Stimulated activated naive CD8-positive, alpha-beta T cell treated with anti-CD3 and anti-CD28 coated beads, Interleukin-15, amount 100 ng/mL, for 72 hours (primary cell): ENCODE results near the gene NEU1.
"Not testable (repeated sequence)": the region's sequence is repeated elsewhere in the genome, so short reads cannot be mapped to it uniquely, and the experiment has no call there.

Experiments
- ATAC-seq: fragments of 150-1000 bp; cut with Tn5 transposase; 2 replicates; pipeline ENCODE4 v1.10.0; 2021; ENCODE audit warnings: mild to moderate bottlenecking, moderate library complexity
- DNase-seq, 2 donors: peaks; one replicate each; pipeline ENCODE4 v3.0.0; 2021 to 2022
- H3K27ac Mint-ChIP-seq, 2 donors: one replicate each; pipeline ENCODE4 v1.8.0; 2022; ENCODE audit warnings: mild to moderate bottlenecking in 2 of 2, mixed read lengths in 2 of 2, moderate library complexity in 2 of 2
- H3K27me3 Mint-ChIP-seq: one replicate; pipeline ENCODE4 v1.8.0; 2022; ENCODE audit warnings: mixed read lengths
- H3K4me1 Mint-ChIP-seq: one replicate; pipeline ENCODE4 v1.8.0; 2022; ENCODE audit warnings: mild to moderate bottlenecking, mixed read lengths
- H3K4me3 Mint-ChIP-seq, 2 donors: one replicate each; pipeline ENCODE4 v1.8.0; 2022; ENCODE audit warnings: mild to moderate bottlenecking in 2 of 2, mixed read lengths in 2 of 2, moderate library complexity in 1 of 2
- H3K9me3 Mint-ChIP-seq, 2 donors: one replicate each; pipeline ENCODE4 v1.8.0; 2022; ENCODE audit warnings: mixed read lengths in 2 of 2

NEU1 gene

DNA sequence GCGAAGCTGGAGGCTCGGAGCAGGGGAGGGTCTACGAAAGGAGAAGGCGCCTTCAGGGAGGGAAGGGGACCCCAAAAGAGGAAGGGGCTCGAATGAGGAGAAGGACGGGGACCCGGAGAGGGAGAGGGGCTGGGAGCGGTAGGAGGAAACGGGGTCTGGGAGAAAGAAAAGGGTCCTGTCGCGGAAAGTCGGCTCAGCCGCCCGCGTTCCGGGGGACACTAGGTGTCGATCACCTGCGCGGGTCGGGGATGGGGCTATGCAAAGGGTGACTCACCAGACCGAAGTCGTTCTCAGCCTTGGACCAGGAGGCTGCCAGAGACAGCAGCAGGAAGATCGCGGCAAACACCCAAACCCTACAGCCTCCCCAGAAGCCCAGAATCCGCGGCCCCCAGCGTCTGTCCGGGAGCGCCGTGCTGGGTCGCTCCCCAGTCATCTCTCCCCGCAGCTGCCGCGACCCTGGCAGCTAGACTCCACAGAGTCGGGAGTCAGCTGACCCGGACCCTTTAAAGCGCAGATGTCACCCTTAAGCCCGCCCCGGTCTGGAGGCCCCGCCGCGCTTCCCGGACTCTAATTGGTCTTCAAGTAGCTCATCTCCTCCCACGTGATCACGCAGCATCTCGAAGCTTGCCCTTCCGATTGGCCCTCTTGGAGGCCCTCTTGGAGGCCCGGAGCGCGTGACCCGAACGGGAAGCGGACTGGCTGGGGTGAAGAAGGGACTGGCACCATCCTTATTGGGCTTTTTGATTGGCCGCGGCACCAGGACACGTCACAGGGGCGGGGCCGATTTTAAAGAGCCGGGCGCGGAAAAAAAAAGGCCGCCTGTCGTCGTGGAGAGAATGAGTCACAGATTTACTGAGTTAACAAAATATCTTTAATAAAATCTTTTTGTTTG, at the start of gene NEU1:
Gene NEU1, minus strand, starts transcription at position 478 of the 892 bp plus-strand sequence. Its CDS starts 45 bp downstream, at position 433.
- Mint-ChIP-seq H3K9me3 (no peaks in the 10 kb centered on the region), H3K27ac (peak within 1 kb of the TSS; percentile 97 to 99), H3K27me3 (no peaks in the 10 kb centered on the region), H3K4me3 (peak within 1 kb of the TSS; percentile 95 to 99), H3K4me1 (peaks cover 34% of the 10 kb centered on the region)
- ATAC-seq (peak; percentile 97), DNase-seq (peak; percentile 99 to 100)

DNA sequence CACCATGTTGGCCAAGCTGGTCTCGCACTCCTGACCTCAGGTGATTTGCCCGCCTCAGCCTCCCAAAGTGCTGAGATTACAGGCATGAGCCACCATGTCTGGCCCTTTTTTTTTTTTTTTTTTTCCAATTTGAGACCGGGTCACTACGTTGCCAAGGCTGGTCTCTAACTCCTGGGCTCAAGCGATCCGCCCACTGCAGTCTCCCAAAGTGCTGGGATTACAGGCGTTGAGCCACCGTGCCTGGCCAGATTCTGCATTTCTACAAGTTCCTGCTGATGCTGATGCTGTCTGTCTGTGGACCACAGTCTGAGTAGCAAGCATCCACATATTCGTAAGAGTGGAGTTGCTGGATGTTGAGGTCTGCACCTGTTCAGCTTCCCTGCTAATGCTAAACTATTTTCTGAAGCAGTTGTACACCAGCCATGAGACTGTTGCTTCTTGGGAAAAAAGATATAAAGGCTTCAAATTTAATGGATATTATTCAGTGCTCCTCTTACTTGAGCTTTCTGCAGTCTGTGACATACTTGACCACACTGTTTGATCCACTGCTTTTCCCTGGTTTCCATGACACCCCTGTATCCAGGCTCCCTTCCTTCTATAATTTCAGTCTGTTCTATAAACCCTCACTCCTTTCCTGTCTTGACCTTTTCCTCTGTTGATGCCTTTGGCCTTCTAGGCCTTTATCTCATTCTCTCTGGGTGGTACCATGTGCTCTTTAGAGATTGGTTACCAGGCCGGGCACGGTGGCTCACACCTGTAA, 49.4 kb upstream of the NEU1 start:
- DNase-seq (no peak), ATAC-seq (no peak)
- Mint-ChIP-seq H3K4me1 (peaks cover 8% of the 10 kb centered on the region), H3K4me3 (no peak overlapping the region), H3K27me3 (peaks cover 20% of the 10 kb centered on the region), H3K9me3 (no peaks in the 10 kb centered on the region), H3K27ac (peak overlapping the region in 1 of 2 donors; percentile 34)

DNA sequence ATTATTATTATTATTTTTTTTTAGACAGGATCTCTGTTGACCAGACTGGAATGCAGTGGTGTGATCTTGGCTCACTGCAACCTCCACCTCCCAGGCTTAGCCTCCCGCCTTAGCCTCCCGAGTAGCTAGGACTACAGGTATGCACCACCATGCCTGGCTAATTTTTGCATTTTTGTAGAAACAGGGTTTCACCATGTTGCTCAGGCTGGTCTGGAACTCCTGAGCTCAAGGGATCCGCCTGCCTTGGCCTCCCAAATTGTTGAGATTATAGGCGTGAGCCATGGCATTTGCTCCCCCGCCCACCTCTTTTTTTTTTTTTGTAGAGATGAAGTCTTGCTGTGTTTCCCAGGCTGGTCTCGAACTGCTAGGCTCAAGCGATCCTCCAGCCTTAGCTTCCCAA, 46.7 kb upstream of the NEU1 start:
- peaks cover 18% of the 10 kb centered on the region for H3K27me3 Mint-ChIP-seq
- H3K9me3 Mint-ChIP-seq, H3K27ac Mint-ChIP-seq, DNase-seq, H3K4me3 Mint-ChIP-seq, H3K4me1 Mint-ChIP-seq, ATAC-seq: not testable (repeated sequence)

DNA sequence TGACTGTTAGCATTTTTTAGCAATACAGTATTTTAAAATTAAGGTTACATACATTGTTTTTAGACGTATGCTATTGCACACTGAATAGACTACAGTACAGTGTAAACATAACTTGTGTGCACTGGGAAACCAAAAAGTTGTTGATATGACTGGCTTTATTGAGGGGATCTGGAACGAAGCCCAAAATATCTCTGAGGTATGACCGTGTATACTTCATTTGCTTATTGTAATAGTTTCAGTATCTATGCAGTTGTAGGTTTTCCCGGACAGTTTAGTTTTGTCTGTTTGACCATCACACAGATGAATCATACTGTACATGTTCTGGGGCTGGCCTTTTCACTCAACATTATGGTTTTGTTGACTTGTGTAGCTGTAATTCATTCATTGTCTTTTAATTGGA, 46.2 kb upstream of the NEU1 start:
- ATAC-seq = peak; percentile 69
- Mint-ChIP-seq H3K4me1 (peaks cover 8% of the 10 kb centered on the region), H3K27ac (no peak overlapping the region), H3K4me3 (no peak overlapping the region), H3K27me3 (peaks cover 18% of the 10 kb centered on the region), H3K9me3 (no peaks in the 10 kb centered on the region)
- DNase-seq = no peak

DNA sequence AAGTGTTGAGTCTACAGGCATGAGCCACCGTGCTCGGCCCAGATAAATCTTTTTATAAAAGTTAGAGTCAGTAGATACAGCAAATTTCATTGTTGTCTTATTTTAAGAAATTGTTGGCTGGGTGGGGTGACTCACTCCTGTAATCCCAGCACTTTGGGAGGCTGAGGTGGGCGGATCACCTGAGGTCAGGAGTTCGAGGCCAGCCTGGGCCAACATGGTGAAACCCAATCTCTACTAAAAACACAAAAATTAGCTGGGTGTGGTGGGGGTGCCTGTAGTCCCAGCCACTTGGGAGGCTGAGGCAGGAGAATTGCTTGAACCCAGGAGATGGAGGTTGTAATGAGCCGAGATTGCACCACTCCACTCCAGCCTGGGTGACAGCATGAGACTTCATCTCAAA, 45.6 kb upstream of the NEU1 start:
- not testable (repeated sequence) for H3K4me3 Mint-ChIP-seq

DNA sequence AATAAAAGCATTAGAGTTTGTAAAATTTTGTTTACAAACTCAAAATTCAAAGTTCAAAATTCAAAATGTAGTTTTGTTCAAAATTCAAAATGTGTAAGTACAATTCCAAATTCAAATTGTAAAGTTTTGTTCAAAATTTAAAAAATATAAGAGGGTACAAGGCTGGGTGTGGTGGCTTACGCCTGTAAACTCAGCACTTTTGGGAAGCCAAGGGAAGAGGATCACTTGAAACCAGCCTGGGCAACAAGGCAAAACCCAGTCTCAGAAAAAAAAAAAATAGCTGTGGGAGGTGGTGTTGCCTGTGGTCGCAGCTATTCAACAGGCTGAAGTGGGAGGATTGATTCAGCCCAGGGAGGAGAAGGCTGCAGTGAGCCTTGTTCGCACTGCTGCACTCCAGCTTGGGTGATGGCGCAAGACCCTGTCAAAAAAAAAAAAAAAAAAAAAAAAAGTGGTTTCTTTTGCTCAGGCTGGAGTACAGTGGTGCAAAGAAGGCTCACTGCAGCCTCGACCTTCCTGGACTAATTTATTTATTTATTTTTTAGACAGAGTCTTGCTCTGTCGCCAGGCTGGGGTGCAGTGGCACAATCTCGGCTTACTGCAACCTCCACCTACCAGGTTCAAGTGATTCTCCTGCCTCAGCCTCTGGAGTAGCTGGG, 44.7 kb upstream of the NEU1 start:
- no peak overlapping the region for H3K27ac Mint-ChIP-seq
- no peak overlapping the region for H3K4me3 Mint-ChIP-seq
- H3K9me3 Mint-ChIP-seq = no peaks in the 10 kb centered on the region
- H3K27me3 Mint-ChIP-seq = peaks cover 14% of the 10 kb centered on the region
- H3K4me1 Mint-ChIP-seq = peaks cover 14% of the 10 kb centered on the region
- no peak for ATAC-seq
- DNase-seq = no peak

More for the DNA sequence above, 45.6 kb upstream of the NEU1 start:
- DNase-seq, H3K27ac Mint-ChIP-seq, ATAC-seq, H3K4me1 Mint-ChIP-seq, H3K9me3 Mint-ChIP-seq: not testable (repeated sequence)
- peaks cover 18% of the 10 kb centered on the region for H3K27me3 Mint-ChIP-seq

DNA sequence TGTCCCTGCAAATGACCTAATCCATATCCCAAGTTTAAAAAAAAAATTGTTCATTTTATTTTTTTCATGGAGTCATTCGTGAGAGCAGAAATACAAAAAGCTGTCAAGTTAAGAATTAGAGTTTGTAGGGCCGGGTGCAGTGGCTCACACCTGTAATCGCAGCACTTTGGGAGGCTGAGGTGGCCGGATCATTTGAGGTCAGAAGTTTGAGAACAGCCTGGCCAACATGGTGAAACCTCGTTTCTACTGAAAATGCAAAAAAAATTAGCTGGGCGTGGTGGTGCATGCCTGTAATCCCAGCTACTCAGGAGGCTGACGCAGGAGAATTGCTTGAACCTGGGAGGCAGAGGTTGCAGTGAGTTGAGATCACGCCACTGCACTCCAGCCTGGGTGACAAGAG, 44.1 kb upstream of the NEU1 start:
- not testable (repeated sequence) for H3K27me3 Mint-ChIP-seq, H3K27ac Mint-ChIP-seq, H3K9me3 Mint-ChIP-seq, H3K4me3 Mint-ChIP-seq, DNase-seq, ATAC-seq, H3K4me1 Mint-ChIP-seq

DNA sequence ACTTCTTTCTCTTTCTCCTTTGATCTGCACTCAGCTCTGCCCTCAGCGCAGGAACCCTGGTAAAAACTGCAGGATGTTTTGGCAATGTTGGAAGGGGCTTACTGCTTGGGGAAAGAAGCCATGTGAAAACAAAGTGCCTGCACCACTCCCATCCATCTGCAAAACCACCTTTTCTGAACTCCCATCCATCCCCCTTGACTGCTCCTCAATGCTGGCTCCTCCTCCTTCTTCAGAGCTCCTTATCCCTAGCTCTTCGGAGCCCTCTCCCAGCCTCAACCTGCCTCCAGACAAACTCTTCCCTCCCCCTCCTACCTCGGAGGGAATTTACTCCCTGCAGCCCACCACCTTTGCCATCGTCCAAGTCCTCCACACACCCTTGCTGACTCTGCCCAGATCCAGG, 43.5 kb upstream of the NEU1 start:
- Mint-ChIP-seq H3K4me3 (no peak overlapping the region), H3K9me3 (no peaks in the 10 kb centered on the region), H3K27ac (peak overlapping the region in 1 of 2 donors; percentile 4), H3K27me3 (peaks cover 10% of the 10 kb centered on the region), H3K4me1 (peaks cover 14% of the 10 kb centered on the region)
- no peak for DNase-seq
- no peak for ATAC-seq

DNA sequence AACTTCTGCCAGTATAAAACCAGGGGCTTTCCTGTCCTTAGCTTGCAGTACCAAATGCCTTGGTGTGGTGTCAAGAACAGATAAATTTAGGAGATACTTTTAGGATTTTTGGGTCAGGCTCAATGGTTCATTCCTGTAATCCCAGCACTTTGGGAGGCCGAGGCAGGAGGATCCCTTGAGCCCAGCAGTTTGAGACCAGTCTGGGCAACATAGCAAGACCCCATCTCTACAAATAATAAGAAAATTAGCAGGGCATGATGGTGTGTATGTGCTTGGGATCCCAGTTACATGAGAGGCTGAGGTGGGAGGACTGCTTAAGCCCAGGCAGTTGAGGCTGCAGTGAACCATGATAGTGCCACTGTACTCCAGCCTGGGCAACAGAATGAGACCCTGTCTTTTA, 42.4 kb upstream of the NEU1 start:
- no peak overlapping the region for H3K4me3 Mint-ChIP-seq

DNA sequence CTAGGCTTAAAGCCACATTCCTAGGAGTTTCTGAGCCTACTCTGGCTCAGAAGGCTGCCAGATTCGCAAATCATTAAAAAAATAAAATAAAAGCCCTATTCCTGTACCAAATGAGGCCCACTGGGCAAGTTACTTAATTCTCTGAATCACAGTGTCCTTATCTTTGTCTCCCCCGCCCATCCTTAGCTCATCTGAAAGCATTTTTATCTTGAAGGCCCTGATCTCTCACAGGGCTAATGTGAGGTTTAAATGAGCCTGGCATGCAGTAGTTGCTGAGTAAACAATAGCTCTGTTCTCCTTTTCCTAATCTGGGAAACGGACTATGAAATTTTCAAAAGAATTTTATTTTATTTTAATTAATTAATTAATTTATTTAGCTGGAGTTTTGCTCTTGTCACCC, 41.3 kb upstream of the NEU1 start:
- H3K27me3 Mint-ChIP-seq = peaks cover 10% of the 10 kb centered on the region
- no peak for ATAC-seq
- no peak overlapping the region for H3K4me3 Mint-ChIP-seq
- DNase-seq = no peak
- peaks cover 35% of the 10 kb centered on the region for H3K4me1 Mint-ChIP-seq
- no peak overlapping the region for H3K27ac Mint-ChIP-seq
- H3K9me3 Mint-ChIP-seq = no peaks in the 10 kb centered on the region

More for the DNA sequence above, 42.4 kb upstream of the NEU1 start:
- Mint-ChIP-seq H3K4me1 (peaks cover 24% of the 10 kb centered on the region), H3K9me3 (no peaks in the 10 kb centered on the region), H3K27me3 (peaks cover 10% of the 10 kb centered on the region), H3K27ac (no peak overlapping the region)
- no peak for DNase-seq
- no peak for ATAC-seq

DNA sequence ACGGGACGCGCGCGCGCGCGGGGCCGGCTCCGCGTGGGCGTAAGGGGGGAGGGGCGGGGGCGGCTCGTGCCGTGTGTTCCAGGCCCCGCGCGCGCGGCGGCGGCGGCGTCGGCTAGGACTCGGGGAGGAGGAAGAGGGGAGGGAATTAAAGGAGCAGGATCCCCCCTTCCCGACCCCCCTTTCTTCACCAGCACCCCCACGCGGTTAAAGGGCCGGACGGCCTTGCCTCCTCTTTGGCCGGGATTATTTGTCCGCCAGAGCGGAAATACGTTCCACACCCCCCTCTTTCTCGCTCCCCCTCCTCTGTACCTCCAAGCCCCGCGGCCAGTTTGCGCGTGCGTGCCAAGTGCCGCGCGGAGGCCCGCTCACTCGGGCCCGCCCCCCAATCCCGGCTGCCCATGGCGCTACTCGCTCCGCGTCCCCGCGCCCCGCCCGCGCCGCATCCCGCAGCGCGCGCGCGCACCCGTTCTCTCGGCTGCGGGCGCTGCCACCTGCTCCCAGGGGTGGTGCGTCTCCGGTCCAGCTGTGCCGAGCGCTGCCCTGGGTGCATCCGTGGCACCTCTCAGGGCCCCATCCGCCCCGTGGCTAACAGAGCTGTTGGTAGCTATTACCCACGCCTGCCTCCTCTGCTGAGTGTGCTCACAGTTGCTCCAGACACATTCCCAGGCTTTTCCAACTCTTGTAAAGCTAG, 39.5 kb upstream of the NEU1 start, which contains the start of gene ZBTB12:
Gene ZBTB12, minus strand, starts transcription at position 134 of the 691 bp plus-strand sequence. CDS start 781 bp downstream, outside the sequence.
- Mint-ChIP-seq H3K4me3 (peak within 1 kb of the TSS; percentile 75 to 90), H3K4me1 (peaks cover 41% of the 10 kb centered on the region), H3K9me3 (no peaks in the 10 kb centered on the region), H3K27ac (peak within 1 kb of the TSS; percentile 92 to 97), H3K27me3 (peaks cover 10% of the 10 kb centered on the region)
- peak; percentile 78 for ATAC-seq
- DNase-seq = peak; percentile 87 to 91

DNA sequence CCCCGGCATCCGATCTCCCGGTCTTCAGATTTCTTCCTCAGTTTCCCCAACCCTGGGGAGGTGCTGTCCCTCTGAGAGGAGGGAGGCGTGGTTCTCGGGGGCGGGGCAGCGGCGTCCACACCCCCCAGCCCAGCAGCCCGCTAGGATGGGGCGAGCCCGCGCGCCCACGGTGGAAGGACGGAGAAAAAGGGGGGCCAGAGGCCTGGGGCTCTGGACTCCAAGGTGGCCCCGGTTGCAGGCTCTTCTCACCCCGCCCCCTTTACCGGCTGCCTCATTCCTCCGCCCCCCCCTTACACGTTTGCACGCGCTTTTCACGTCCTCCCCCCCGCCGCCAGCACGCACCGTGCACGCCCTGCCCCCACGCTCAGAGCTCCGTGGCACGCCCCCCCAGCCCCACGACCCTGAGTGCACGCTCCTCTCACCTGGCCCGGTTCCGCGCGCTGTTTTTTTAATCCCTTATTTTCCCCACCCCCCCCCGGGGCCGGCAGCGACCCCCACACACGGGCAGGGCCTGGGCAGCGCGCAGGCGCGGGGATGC, 38.9 kb upstream of the NEU1 start:
- Mint-ChIP-seq H3K9me3 (no peaks in the 10 kb centered on the region), H3K27ac (peak overlapping the region in 1 of 2 donors; percentile 71), H3K4me1 (peaks cover 44% of the 10 kb centered on the region), H3K27me3 (peaks cover 6% of the 10 kb centered on the region), H3K4me3 (peak overlapping the region; percentile 75 to 90)
- peak; percentile 19 for ATAC-seq
- DNase-seq = peak; percentile 61 to 64

DNA sequence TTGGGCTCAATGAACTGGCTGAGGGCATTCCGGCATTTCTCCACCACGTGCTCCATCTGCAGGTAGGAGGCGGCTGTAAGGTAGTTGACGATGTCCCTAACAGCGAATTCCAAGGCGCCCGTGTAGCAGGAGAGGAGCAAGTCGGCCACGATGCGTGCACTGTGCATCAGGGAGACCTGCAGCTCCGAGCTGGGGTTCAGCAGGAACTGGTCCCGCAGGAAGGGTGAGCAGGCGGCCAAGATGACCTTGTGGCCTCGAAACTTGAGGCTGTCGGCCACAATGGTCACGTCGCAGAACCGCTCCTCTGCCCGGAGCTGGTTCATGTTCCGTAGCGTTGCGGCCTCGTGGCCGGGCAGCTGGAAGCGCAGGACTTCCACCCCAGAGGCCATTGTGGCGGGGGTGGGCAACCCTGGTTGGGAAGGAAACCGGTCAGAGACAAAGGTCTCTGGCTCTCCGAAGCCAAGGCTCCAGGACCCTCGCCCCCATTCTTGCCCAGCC, 38.3 kb upstream of the NEU1 start:
- H3K27ac Mint-ChIP-seq = peak overlapping the region in 1 of 2 donors; percentile 71
- peaks cover 50% of the 10 kb centered on the region for H3K4me1 Mint-ChIP-seq
- no peaks in the 10 kb centered on the region for H3K9me3 Mint-ChIP-seq
- H3K4me3 Mint-ChIP-seq = peak overlapping the region; percentile 75 to 90
- H3K27me3 Mint-ChIP-seq = peaks cover 1% of the 10 kb centered on the region
- no peak for DNase-seq
- ATAC-seq = no peak

DNA sequence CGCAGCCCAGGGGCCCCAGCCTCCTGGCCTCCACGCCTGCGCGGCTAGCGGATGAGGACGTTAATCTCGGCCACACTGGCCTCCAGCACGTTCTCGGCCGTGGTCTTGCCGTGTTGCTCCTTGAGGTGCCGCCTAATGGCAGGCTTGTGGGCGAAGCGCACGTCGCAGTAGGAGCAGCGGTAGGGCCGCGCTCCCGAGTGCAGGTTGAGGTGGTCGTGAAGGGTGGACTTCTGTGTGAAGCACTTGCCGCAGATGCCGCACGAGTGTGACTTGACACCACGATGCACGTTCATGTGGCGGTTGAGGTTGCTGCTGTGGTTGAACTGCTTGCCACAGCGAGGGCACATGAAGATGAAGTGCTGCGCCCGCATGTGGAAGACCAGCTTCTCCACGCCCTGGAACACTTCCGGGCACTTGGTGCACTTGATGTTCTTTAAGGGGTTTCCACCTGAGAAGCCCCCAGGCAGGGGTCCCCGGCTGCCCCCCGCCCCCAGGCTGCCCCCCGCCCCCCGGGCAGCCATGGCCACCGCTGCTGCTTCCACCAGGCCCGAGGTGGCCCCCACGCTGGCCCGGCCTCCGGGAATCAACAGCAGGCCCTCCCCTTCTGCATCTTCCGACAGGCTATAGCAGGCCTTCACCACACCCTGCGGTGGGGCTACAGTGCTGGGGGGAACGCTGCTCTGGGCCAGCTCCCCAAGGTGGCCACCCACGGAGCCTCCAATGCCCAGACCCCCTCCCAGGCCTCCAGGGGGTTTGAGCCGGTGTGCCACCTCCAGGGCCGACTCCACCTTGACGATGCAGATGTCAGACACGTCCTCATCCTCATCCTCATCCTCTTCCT, 37.5 kb upstream of the NEU1 start:
- Mint-ChIP-seq H3K4me3 (peak overlapping the region; percentile 60 to 86), H3K4me1 (peaks cover 56% of the 10 kb centered on the region)
- DNase-seq = no peak

More for the DNA sequence above, 37.5 kb upstream of the NEU1 start:
- no peaks in the 10 kb centered on the region for H3K9me3 Mint-ChIP-seq
- H3K27ac Mint-ChIP-seq = no peak overlapping the region
- H3K27me3 Mint-ChIP-seq = no peaks in the 10 kb centered on the region
- no peak for ATAC-seq
